HepG2 (cell line): ENCODE results near the gene FDPS. TPM values are rescaled to one million over a fixed set of nuclear protein-coding genes. Genes with fewer than 3 reads are reported as not detected.

Experiments
- CC2D1A ChIP-seq: sonication (generic); formaldehyde crosslinking; IDR thresholded peaks from 2 replicates; pipeline ENCODE4 v1.8.1; 2023; ENCODE audit warnings: mild to moderate bottlenecking, missing genetic modification reagents
- DNMT3B ChIP-seq: conservative IDR thresholded peaks from 2 replicates; pipeline ENCODE4 v1.6.1; 2016; ENCODE audit warnings: missing biosample characterization, control low read depth
- HHEX ChIP-seq: IDR thresholded peaks from 2 replicates; pipeline ENCODE4 v1.6.1; 2016; ENCODE audit warnings: control low read depth
- HNRNPL ChIP-seq: fragments of 200-400 bp; formaldehyde crosslinking; IDR thresholded peaks from 2 replicates; pipeline ENCODE4 v1.6.1; 2017; ENCODE audit warnings: mild to moderate bottlenecking, low read depth, low read length
- MAZ ChIP-seq, 2 experiments: sonication (generic) in 1 of 2; formaldehyde crosslinking in 1 of 2; IDR thresholded peaks; 2 replicates each; pipeline versions ENCODE4 v1.5.0 to v1.6.1; 2012 to 2020; ENCODE audit warnings: low read depth in 2 of 2, mild to moderate bottlenecking in 2 of 2, borderline replicate concordance in 1 of 2, improper control_type of control experiment in 1 of 2, low read length in 1 of 2, missing genetic modification reagents in 1 of 2, moderate library complexity in 1 of 2
- NFYB ChIP-seq: sonication (generic); formaldehyde crosslinking; IDR thresholded peaks from 2 replicates; pipeline ENCODE4 v1.4.0; 2020; ENCODE audit warnings: missing genetic modification reagents
- PRDM10 ChIP-seq: sonication (generic); formaldehyde crosslinking; IDR thresholded peaks from 2 replicates; pipeline ENCODE4 v1.4.0; 2020; ENCODE audit warnings: low read depth, missing genetic modification reagents
- SETDB1 ChIP-seq: sonication (generic); formaldehyde crosslinking; IDR thresholded peaks from 2 replicates; pipeline ENCODE4 v1.5.1; 2020; ENCODE audit warnings: missing genetic modification reagents, mild to moderate bottlenecking, borderline replicate concordance
- SP2 ChIP-seq: sonication (generic); formaldehyde crosslinking; IDR thresholded peaks from 2 replicates; pipeline ENCODE4 v1.5.1; 2020; ENCODE audit warnings: mild to moderate bottlenecking, missing genetic modification reagents
- SSRP1 ChIP-seq: IDR thresholded peaks from 2 replicates; pipeline ENCODE4 v1.6.1; 2016; ENCODE audit warnings: control low read depth
- TEAD2 ChIP-seq: sonication (generic); formaldehyde crosslinking; IDR thresholded peaks from 2 replicates; pipeline ENCODE4 v1.9.0; 2021; ENCODE audit warnings: missing genetic modification reagents
- ZNF335 ChIP-seq: sonication (generic); formaldehyde crosslinking; IDR thresholded peaks from 2 replicates; pipeline ENCODE4 v1.4.0; 2020; ENCODE audit warnings: missing genetic modification reagents
- ZNF605 ChIP-seq: sonication (generic); formaldehyde crosslinking; IDR thresholded peaks from 2 replicates; pipeline ENCODE4 v1.8.0; 2022; ENCODE audit warnings: mild to moderate bottlenecking, missing genetic modification reagents
- ZNF777 ChIP-seq: sonication (generic); formaldehyde crosslinking; IDR thresholded peaks from 2 replicates; pipeline ENCODE4 v1.4.0; 2020; ENCODE audit warnings: missing genetic modification reagents
- ZSCAN12 ChIP-seq: sonication (generic); formaldehyde crosslinking; IDR thresholded peaks from 2 replicates; pipeline ENCODE4 v1.9.0; 2021; ENCODE audit warnings: mild to moderate bottlenecking, missing genetic modification reagents
- ZXDC ChIP-seq: sonication (generic); formaldehyde crosslinking; IDR thresholded peaks from 2 replicates; pipeline ENCODE4 v1.5.0; 2020; ENCODE audit warnings: mild to moderate bottlenecking, missing genetic modification reagents
- polyA plus RNA-seq, 8 experiments: library from polyadenylated mRNA; depleted of rRNA in 3 of 8; stranded (reverse) in 7 of 8; unstranded in 1 of 8; fragments of >200 nt; fragmentation: Illumina TruSeq in 4 of 8; extraction: Trizol in 4 of 8; gene quantifications; 2 replicates each; pipeline versions ENCODE4 v1.2.1 to v1.2.3, GENCODE V29; 2011 to 2016; ENCODE audit warnings: low read depth in 4 of 8, missing spikeins in 1 of 8, mixed read lengths in 1 of 8; ENCODE audit not compliant: insufficient read depth in 1 of 8
- total RNA-seq, 5 experiments: library from RNA; depleted of rRNA; stranded (reverse); fragments of >200 nt; fragmentation: Illumina TruSeq; extraction: Trizol; gene quantifications; 2 replicates each; pipeline ENCODE4 v1.2.3, GENCODE V29; 2016; ENCODE audit warnings: low read depth in 1 of 5
- TF ChIP-seq, protein P1 (sequence below): sonication (generic); formaldehyde crosslinking; IDR thresholded peaks from 2 replicates; pipeline ENCODE4 v1.5.0; 2020; ENCODE audit warnings: missing genetic modification reagents
- TF ChIP-seq, protein P2 (sequence below): IDR thresholded peaks from 2 replicates; pipeline ENCODE4 v1.6.1; 2016; ENCODE audit warnings: low read depth, control low read depth

FDPS gene
- total and polyA plus RNA-seq, 2 of the 13 experiments (the other 11 are each of a cell fraction or from before 2014, with no cell fraction given): 264 to 519 TPM

DNA sequence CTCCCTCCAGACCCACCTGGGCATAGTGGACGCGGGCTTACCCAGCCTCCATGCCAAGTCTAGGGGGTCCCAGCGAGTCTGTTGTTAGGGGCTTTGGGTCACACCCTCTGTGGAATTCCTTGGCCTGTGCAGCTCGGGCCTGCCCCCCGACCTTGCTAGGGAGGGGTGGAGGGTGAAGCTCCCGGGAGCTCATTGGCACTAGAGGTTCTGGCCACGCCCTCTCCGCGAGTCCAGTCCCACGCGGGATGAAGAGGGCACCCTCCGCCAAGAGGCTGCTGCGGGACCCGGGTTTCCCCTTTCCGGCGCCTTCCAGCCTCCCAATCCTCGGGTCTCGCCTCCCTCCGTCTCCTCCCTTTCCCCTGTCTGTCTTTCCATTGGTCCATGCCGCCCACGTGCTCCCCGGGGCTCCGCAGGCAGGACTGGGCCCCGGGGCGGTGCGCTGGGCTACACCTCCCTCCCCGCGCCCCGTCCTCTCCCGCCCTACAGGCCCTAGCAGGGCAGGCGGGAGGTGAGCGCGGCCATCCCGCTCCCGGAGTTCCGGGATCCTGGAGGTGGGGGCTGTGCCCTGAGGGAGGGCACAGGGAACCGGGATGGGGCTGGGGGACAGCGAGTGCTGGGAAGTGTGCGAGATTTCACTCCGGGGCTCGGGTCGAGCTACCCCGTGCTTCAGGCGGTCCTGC lies 15.5 kb downstream of the FDPS start (continued):
- no peak for TF ChIP-seq ZSCAN12 (CRISPR knock-in tag)
- TF ChIP-seq, protein P1, sequence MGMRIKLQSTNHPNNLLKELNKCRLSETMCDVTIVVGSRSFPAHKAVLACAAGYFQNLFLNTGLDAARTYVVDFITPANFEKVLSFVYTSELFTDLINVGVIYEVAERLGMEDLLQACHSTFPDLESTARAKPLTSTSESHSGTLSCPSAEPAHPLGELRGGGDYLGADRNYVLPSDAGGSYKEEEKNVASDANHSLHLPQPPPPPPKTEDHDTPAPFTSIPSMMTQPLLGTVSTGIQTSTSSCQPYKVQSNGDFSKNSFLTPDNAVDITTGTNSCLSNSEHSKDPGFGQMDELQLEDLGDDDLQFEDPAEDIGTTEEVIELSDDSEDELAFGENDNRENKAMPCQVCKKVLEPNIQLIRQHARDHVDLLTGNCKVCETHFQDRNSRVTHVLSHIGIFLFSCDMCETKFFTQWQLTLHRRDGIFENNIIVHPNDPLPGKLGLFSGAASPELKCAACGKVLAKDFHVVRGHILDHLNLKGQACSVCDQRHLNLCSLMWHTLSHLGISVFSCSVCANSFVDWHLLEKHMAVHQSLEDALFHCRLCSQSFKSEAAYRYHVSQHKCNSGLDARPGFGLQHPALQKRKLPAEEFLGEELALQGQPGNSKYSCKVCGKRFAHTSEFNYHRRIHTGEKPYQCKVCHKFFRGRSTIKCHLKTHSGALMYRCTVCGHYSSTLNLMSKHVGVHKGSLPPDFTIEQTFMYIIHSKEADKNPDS (CRISPR knock-in tag): no peak
- TF ChIP-seq ZXDC: no peak
- TF ChIP-seq ZNF335 (CRISPR knock-in tag): 0 out of 2 replicates have a peak, but pooled peaks have one; percentile 22
- TF ChIP-seq HHEX (CRISPR knock-in tag): no peak
- no peak for TF ChIP-seq SETDB1 (CRISPR knock-in tag)
- TF ChIP-seq, protein P2, sequence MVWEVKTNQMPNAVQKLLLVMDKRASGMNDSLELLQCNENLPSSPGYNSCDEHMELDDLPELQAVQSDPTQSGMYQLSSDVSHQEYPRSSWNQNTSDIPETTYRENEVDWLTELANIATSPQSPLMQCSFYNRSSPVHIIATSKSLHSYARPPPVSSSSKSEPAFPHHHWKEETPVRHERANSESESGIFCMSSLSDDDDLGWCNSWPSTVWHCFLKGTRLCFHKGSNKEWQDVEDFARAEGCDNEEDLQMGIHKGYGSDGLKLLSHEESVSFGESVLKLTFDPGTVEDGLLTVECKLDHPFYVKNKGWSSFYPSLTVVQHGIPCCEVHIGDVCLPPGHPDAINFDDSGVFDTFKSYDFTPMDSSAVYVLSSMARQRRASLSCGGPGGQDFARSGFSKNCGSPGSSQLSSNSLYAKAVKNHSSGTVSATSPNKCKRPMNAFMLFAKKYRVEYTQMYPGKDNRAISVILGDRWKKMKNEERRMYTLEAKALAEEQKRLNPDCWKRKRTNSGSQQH: peak; percentile 58; the same call in 1 of the 2 replicates
- no peak for TF ChIP-seq ZNF605
- TF ChIP-seq TEAD2 (CRISPR knock-in tag): no peak
- peak; percentile 87 for TF ChIP-seq NFYB (CRISPR knock-in tag)
- TF ChIP-seq DNMT3B (CRISPR knock-in tag): peak; percentile 63; the same call in 1 of the 2 replicates
- no peak for TF ChIP-seq MAZ (IDR thresholded peaks at IDR 0.05; ENCODE audit: borderline replicate concordance, low read depth, low read length)
- TF ChIP-seq MAZ (CRISPR knock-in tag; IDR thresholded peaks at IDR 0.05; ENCODE audit: low read depth): peak; percentile 40; the same call in 1 of the 2 replicates
- TF ChIP-seq PRDM10 (CRISPR knock-in tag): peak; percentile 57; the same call in 1 of the 2 replicates
- peak; percentile 82; the same call in 1 of the 2 replicates for TF ChIP-seq SSRP1 (CRISPR knock-in tag)
- peak; percentile 41; the same call in 1 of the 2 replicates for TF ChIP-seq ZNF777
- TF ChIP-seq CC2D1A (CRISPR knock-in tag): no peak
- 0 out of 2 replicates have a peak, but pooled peaks have one; percentile 73 for TF ChIP-seq HNRNPL
- peak; percentile 14; the same call in 1 of the 2 replicates for TF ChIP-seq SP2 (CRISPR knock-in tag)
